ENCODE results near the gene IL17A.

IL17A gene

DNA sequence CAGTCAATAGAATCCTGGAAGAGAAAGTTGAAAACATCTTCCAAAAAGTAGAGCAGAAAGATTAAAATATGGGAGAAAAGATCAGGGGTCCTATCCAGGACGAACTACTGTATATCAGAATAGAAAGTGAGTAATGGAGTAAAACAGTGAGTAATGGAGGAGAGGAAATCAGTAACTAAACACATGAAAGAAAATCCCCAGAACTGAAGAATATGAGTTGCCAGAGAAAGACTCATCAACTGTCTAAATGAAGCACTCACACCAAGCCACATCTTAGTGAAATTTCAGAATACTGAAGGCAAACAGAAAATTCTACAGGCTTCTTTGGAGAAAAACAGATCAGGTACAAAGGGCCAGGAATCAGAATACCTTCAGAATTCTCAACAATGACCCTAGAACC, 14.9 kb downstream of the IL17A start:
- DNase-seq (ENCODE audit: low read depth), result no peak
- no peak overlapping the region for H3K4me3 ChIP-seq (replicated peaks; ENCODE audit: low read depth, low read length)
- TF ChIP-seq, protein P1, sequence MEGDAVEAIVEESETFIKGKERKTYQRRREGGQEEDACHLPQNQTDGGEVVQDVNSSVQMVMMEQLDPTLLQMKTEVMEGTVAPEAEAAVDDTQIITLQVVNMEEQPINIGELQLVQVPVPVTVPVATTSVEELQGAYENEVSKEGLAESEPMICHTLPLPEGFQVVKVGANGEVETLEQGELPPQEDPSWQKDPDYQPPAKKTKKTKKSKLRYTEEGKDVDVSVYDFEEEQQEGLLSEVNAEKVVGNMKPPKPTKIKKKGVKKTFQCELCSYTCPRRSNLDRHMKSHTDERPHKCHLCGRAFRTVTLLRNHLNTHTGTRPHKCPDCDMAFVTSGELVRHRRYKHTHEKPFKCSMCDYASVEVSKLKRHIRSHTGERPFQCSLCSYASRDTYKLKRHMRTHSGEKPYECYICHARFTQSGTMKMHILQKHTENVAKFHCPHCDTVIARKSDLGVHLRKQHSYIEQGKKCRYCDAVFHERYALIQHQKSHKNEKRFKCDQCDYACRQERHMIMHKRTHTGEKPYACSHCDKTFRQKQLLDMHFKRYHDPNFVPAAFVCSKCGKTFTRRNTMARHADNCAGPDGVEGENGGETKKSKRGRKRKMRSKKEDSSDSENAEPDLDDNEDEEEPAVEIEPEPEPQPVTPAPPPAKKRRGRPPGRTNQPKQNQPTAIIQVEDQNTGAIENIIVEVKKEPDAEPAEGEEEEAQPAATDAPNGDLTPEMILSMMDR (IDR thresholded peaks at IDR 0.05; ENCODE audit: low read length, missing control alignments), result no peak

DNA sequence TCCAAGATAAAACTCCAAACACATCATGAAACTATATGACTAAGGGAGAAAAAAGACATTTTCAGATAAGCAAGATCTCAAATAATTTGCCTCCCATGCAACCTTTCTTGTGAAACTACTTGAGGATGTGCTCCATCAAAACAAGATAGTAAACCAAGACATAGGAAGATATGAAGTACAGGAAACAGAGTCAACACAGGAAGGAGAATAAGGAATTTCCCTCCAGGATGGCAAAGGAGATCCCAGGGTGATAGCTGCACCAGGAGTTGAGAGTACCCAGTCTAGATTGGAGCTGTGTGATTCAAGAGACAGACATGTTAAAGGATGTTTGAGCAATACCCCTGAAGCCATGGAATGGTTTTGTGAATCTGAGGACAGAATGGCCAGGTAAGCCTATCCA, 15.3 kb downstream of the IL17A start:
- DNase-seq (ENCODE audit: low read depth), result no peak
- no peak overlapping the region for H3K4me3 ChIP-seq (replicated peaks; ENCODE audit: low read depth, low read length)
- TF ChIP-seq, protein P1 (IDR thresholded peaks at IDR 0.05; ENCODE audit: low read length, missing control alignments), result no peak

DNA sequence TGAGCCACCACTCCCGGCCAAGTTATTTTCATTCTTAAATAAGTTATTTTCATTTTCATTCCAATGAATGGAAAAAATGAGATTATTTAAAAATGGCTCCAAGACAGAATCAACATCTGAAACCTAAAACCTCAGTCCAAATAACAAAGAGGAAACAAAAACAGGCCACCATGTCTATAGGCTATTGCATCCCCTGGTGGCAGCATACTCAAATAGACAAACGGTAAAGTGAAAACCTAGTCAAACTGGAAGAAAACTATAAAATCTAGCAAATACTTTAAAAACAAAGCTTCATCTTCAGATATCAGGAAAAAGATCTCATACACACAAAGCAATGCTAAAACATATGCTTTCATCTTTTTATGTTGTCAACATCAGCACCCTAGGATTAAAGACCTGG, 20.9 kb downstream of the IL17A start:
- no peak overlapping the region for H3K4me3 ChIP-seq (replicated peaks; ENCODE audit: low read depth, low read length)
- DNase-seq (ENCODE audit: low read depth), result no peak
- TF ChIP-seq, protein P1 (IDR thresholded peaks at IDR 0.05; ENCODE audit: low read length, missing control alignments), result no peak

DNA sequence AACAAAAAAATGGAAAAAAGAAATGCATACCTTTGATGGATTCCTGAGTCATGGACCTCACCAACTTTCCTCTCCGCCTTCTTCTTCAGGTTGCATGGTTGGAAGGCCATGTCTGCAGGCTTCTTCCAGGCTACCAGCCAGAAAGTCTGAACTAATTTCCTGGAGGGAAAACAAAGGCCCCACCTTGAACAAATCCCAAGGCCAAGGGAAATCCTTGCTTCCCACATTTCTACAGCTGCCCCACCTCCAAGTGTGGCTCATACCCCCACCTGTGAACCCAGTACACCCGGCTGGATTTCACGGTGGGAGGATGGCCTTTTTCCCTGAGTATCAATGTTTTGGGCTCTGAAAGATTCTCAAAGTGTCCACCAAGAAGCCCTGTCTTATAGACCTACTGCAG, 22.4 kb downstream of the IL17A start:
- DNase-seq (ENCODE audit: low read depth), result no peak
- TF ChIP-seq, protein P1 (IDR thresholded peaks at IDR 0.05; ENCODE audit: low read length, missing control alignments), result no peak
- no peak overlapping the region for H3K4me3 ChIP-seq (replicated peaks; ENCODE audit: low read depth, low read length)

DNA sequence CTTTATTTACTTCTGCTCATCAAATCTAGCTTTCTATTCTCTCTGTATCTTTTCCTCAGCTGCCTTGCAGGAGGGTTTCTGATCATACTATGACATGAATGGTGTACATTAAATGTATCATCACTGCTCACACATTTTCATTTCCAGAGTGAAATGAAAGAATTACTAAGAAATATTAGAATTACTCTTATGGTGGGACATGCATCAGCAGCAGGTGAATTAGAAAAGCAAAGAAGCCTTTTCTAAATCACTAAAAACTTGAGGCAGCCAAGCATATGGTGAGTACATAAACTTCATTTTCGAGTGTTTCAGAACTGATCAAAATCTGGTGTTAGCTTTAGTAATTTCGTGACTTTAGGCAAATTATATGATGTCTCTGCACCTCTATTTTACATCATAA, 23.6 kb downstream of the IL17A start:
- no peak overlapping the region for H3K4me3 ChIP-seq (replicated peaks; ENCODE audit: low read depth, low read length)
- TF ChIP-seq, protein P1 (IDR thresholded peaks at IDR 0.05; ENCODE audit: low read length, missing control alignments), result no peak
- no peak for DNase-seq (ENCODE audit: low read depth)

DNA sequence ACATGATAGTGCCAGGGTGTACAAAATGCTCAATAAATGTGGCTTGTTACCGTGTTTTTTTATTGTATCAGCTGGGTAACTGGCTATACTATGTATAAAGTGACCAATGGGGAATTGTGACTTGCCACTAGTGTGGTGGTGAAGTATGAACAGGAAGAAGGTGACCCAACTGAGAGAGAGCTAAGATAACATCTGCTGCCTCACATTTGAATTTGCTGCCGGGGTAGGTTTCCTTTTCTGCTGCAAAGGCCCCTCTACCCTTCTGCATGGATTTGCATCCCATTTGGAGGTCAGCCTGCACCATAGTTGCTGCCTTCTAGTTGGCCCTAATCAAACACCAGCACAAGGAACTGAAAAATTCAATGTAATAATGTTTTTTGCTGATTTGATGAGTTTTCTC, 24.1 kb downstream of the IL17A start:
- TF ChIP-seq, protein P1 (IDR thresholded peaks at IDR 0.05; ENCODE audit: low read length, missing control alignments), result no peak
- no peak for DNase-seq (ENCODE audit: low read depth)
- H3K4me3 ChIP-seq (replicated peaks; ENCODE audit: low read depth, low read length), result no peak overlapping the region

DNA sequence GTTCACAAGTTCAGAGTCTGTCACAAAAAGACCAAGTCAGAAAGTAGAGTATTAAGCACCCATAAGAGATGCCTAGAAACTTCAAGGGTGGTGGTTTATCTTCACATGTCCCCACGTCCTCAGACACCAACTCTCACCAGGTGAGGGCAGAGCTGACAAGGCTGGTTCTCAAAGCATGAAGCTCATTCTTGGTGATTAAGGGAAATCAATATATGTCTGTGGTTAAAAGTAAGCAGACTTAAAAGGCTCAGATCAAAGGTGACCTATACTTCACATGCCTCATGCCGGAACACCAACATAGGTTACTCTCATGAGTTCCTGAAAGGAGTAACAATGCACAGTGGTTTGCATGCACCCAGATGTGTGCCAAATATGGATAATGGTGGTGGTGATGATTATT, 27.0 kb downstream of the IL17A start:
- DNase-seq (ENCODE audit: low read depth), result no peak
- TF ChIP-seq, protein P1 (IDR thresholded peaks at IDR 0.05; ENCODE audit: low read length, missing control alignments), result no peak
- H3K4me3 ChIP-seq (replicated peaks; ENCODE audit: low read depth, low read length), result no peak overlapping the region
